SHP77 treated with DMSO at 0.1 percent for 48 hours (cell line): ENCODE results near the gene SANBR.

Experiments
- DNase-seq: peaks from one replicate; lab custom pipeline; 2025; lab: John Stamatoyannopoulos, UW

SANBR gene

DNA sequence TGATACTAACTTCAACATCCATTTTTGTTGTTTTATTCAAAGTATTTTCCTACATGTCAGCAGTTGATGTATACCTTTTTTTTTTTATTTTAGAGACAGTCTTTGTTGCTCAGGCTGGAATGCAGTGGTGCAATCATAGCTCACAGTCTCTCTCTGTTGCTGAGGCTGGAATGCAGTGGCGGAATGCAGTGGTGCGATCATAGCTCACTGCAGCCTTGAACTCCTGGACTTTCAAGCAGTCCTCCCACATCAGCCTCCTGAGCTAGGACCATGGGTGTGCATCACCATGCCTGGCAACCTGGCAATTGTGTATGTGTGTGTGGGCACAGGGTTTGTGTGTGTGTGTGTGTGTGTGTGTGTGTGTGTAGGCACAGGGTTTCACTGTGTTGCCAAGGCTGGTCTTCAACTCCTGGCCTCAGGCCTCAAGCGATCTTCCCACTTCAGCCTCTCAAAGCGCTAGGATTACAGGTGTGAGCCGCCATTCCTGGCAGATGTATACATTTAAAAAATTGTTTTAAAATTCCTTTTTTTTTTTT lies 24.8 kb downstream of the SANBR start:
- DNase-seq: no peak

DNA sequence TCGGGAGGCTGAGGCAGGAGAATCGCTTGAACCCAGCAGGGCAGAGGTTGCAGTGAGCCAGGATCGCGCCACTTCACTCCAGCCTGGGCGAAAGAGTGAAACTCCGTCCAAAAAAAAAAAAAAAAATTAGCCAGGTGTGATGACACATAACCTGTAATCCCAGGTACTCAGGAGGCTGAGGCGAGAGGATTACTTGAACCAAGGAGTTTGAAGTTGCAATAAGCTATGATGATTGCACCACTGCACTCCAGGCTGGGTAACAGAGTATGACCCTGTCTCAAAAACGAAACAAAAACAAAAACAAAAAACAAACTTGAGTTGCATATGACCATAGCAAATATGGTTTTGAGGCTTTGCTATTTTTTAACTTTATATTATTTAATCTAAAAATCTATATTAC lies 25.8 kb downstream of the SANBR start:
- DNase-seq: no peak

GRCh38 chr2:61096438-61096837 lies 30.8 kb downstream of the SANBR start:
- no peak for DNase-seq

DNA sequence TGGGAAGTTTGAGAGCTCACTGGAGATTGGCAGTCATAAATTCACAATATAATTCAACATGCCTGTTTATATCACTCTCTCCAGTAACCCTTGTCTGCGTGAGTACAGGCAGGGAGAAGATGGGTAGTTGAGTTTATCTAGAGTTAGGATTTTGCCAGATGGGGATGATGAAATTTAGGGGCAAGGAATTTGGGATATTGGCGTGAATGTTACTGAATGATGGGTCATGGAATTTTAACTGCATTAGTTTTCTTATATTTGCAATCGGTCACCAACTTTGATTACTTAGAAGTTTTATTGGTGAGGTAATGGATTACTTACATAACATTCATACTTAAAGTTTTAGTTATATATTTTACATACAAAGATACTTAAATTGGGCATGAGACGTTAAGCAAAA lies 35.1 kb downstream of the SANBR start:
- DNase-seq: no peak

DNA sequence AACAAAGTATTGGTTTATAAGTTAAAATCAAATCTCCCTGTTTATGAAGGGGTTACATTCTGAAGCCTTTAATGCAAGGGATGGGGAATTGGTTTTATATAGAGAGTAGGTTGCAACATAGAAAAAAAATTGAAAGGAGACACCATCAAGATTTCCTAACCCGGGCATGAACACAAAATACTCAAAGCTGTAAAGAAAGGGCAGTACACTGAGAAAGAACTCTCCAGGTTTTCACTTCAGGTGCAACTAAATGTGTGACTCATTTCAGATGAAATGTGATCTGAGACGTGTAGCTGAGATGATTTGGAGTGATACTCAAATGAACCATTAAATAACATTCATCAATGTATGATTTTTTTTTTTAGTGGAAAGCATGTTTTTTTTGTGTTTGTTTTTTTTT lies 43.6 kb downstream of the SANBR start:
- DNase-seq: no peak

DNA sequence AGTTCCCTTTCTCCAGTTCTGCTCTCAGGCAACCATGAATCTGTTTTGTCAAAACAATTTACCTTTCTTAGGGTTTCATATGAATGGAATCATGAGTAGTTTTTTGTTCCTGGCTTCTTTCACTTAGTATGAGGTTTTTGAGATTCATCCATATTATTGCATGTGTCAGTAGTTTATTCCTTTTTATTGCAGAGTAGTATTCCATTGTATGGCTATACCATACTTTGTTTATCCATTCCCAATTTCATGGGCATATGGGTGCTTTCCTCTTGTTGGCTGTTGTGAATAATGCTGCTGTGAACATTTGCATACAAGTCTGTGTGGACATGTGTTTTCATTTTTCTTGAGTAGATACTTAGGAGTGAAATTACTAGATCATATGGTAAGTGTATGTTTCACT lies 46.0 kb downstream of the SANBR start:
- DNase-seq: no peak

DNA sequence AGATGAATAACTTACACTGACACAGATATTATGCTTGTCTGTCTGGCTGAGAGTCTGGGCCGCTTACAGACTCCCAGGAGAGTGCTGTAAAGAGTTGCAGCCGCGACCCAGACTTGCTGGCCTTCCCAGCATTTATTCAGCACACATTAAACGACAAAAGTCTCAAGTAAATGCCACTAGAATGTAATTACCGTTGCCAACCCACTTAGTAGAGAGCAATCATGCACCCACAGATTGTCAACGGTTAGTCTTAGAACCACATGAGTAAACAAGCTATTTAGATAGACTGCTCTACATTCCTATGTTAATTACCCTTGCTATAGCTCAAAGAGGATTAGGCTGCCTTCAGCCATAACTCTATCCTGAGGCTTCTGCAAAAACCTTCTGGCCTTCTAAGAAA lies 48.5 kb downstream of the SANBR start:
- no peak for DNase-seq
